Nephron progenitor cell (in vitro differentiated cells): ENCODE results near the gene JAM2.

Experiments
- DNase-seq: peaks from one replicate; pipeline ENCODE4 v3.0.0; 2021
- H3K27ac Mint-ChIP-seq: 2 replicates; pipeline ENCODE4 v1.8.0; 2021; ENCODE audit warnings: mild to moderate bottlenecking, moderate library complexity, mixed read lengths
- H3K27me3 Mint-ChIP-seq: 2 replicates; pipeline ENCODE4 v1.8.0; 2021; ENCODE audit warnings: mild to moderate bottlenecking, low read depth, mixed read lengths; ENCODE audit not compliant: poor library complexity
- H3K36me3 Mint-ChIP-seq: 2 replicates; pipeline ENCODE4 v1.8.0; 2021; ENCODE audit warnings: low read depth, mixed read lengths
- H3K4me1 Mint-ChIP-seq: 2 replicates; pipeline ENCODE4 v1.8.0; 2021; ENCODE audit warnings: mixed read lengths
- H3K4me3 Mint-ChIP-seq: 2 replicates; pipeline ENCODE4 v1.8.0; 2021; ENCODE audit warnings: mild to moderate bottlenecking, moderate library complexity, mixed read lengths
- H3K9me3 Mint-ChIP-seq: 2 replicates; pipeline ENCODE4 v1.8.0; 2021; ENCODE audit warnings: mild to moderate bottlenecking, moderate library complexity, mixed read lengths
- CTCF ChIP-seq: fragments of 200-600 bp; sonication (generic); IDR thresholded peaks from 2 replicates; pipeline ENCODE4 v1.5.0; 2021; ENCODE audit warnings: antibody characterized with exemption

JAM2 gene

GRCh38 chr21:25760061-25760460, 121.0 kb downstream of the JAM2 start:
- Mint-ChIP-seq H3K27me3 (no peaks in the 10 kb centered on the region), H3K4me3 (no peak overlapping the region), H3K36me3 (peaks cover 41% of the 10 kb centered on the region), H3K4me1 (no peaks in the 10 kb centered on the region), H3K27ac (no peak overlapping the region), H3K9me3 (no peaks in the 10 kb centered on the region)
- no peak for DNase-seq
- no peak for TF ChIP-seq CTCF

- H3K27ac Mint-ChIP-seq: peak overlapping the region; percentile 21
- no peaks in the 10 kb centered on the region for H3K27me3 Mint-ChIP-seq
- no peaks in the 10 kb centered on the region for H3K9me3 Mint-ChIP-seq
- no peak overlapping the region for H3K4me3 Mint-ChIP-seq
- H3K36me3 Mint-ChIP-seq: peaks cover 47% of the 10 kb centered on the region
- no peak for DNase-seq
- no peak for TF ChIP-seq CTCF
- no peaks in the 10 kb centered on the region for H3K4me1 Mint-ChIP-seq
Observed at GRCh38 chr21:25760677-25761076, 121.6 kb downstream of the JAM2 start.

- TF ChIP-seq CTCF: no peak
Observed at GRCh38 chr21:25764065-25764464, 125.0 kb downstream of the JAM2 start.

More at GRCh38 chr21:25764065-25764464, 125.0 kb downstream of the JAM2 start:
- no peak overlapping the region for H3K27ac Mint-ChIP-seq
- no peaks in the 10 kb centered on the region for H3K27me3 Mint-ChIP-seq
- H3K4me1 Mint-ChIP-seq: no peaks in the 10 kb centered on the region
- H3K4me3 Mint-ChIP-seq: no peak overlapping the region
- H3K36me3 Mint-ChIP-seq: peaks cover 34% of the 10 kb centered on the region
- no peak for DNase-seq
- H3K9me3 Mint-ChIP-seq: no peaks in the 10 kb centered on the region
